GM19023 (cell line): ENCODE results near the gene TIAM1.

Source experiments
- ATAC-seq: cut with Tn5 transposase; IDR thresholded peaks from one replicate; pipeline ENCODE4 v1.9.1; 2021; ENCODE audit warnings: mild to moderate bottlenecking, moderate library complexity; ENCODE audit not compliant: unreplicated experiment

TIAM1 gene

DNA sequence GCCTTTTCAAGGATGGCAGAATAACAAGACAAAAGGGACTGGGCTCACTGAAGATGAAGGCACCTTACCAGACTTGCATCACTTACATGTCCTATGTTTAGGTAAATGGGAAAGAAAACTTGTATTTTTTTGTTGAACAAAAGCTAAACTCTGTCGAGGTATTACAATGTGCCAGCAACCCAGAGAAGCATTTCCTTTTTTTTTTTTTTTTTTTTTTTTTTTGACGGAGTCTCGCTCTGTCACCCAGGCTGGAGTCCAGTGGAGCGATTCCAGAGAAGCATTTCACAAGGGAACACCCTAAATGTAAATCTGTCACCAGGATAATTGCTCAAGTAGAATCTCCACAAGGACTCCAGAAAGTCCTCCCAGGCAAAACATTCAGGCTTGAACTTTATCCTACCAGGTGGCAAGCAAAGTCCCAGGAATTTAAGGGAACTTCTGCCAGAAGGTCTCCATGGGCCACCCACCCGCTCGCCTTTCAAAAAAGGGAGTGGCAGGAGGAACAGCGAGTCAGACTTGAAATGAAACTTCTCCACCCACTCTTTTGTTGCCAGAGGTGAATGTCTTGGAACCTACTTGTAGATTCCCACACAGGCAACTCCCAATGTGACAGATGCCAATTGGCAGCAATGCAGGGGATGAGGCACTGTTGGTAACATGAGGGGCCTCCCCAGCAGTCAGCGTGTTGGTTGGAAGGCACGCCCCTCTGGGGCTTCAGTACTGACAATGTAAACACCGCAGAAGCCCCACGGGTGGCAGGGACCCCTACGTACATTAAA, 125.0 kb downstream of the TIAM1 start:
- ATAC-seq, result no peak

- ATAC-seq, result no peak
These were observed 127.9 kb downstream of the TIAM1 start for GRCh38 chr21:31216206-31216605.

DNA sequence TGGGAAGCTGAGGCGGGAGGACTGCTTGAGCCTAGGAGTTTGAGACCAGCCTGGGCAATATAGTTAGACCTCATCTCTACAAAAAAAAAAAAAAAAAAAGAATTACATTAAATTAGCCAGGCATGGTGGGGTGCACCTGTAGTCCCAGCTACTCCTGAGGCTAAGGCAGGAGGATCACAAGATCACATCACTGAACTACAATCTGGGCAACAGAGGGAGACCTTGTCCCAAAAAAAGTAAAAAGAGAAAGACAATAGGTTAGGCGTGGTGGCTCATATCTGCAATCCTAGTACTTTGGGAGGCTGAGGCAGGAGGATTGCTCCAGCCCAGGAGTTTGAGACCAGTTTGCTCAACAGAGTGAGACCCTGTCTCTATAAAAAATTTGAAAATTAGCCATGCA, 130.3 kb downstream of the TIAM1 start:
- no peak for ATAC-seq

DNA sequence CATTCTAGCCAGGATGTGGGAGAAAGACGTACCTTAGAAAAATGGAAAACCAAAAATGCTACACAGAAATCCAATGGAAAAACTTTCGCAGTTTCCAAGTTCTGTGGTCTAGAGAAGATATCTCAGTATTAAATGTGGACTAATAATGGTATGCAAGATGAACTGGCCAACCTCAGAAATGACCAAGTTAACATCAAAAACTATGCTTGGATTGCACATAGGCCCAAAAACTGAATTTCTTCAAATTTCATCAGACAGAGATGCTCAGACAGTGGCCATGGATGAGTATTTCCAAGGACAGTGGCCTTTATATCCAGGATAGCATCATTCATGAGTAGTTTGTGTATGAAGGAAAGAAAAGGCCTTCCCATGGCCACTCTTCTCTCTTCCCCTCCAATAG, 132.2 kb downstream of the TIAM1 start:
- no peak for ATAC-seq

- no peak for ATAC-seq
These were observed 138.6 kb downstream of the TIAM1 start for GRCh38 chr21:31205412-31205811.

- no peak for ATAC-seq
These were observed 139.3 kb downstream of the TIAM1 start for GRCh38 chr21:31204801-31205200.

GRCh38 chr21:31203431-31204054, 140.5 kb downstream of the TIAM1 start:
- ATAC-seq, result no peak

DNA sequence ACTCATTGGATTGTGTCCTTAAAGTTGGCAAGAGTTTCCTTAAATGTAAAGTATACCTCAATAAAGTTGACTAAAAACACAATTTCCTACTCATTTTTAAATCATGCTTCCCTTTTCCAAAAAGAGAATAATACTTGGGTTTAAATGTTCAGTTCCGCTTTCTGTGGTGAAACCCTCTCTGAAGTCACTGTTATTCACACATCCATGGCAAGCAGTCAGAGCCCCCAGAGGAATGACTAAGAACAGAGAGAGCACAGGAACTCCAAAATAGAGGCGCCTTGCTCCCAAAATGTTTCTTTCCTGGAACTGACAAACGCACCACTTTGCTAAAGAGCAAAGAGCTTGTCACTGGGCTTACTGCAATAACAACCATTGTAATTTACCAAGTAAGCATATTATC, 142.5 kb downstream of the TIAM1 start:
- ATAC-seq, result no peak

- no peak for ATAC-seq
These were observed 142.9 kb downstream of the TIAM1 start for GRCh38 chr21:31201144-31201543.

DNA sequence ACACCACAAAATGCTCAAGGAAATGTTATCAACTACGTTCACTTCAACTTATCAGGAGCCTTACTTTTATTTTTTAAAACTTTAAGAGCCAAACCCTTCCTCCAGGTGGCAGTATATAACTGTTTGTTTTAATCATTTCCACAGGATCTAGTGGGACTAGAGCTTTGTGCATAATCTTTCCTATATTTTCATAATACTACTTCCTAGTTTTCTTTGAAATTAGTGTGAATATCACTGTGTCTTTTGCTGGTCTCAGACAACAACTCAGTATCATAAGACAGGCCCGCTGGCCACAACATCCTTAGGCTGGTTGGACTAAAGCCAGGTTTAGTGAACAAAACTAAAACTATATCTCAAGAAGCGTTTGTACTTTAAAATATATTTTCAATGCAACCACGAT, 145.5 kb downstream of the TIAM1 start:
- ATAC-seq, result no peak

DNA sequence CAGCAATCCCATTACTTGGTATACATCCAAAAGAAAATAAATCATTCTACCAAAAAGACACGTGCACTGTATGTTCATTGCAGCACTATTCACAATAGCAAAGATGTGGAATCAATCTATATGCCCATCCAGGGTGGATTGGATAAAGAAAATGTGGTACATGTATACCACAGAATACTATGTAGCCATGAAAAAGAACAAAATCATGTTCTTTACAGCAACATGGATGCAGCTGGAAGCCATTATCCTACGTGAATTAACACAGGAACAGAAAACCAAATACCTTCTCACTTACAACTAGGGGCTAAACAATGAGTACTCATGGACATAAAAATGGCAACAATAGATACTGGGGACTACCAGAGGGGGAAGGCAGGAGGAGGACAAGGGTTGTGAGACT, 147.3 kb downstream of the TIAM1 start:
- ATAC-seq, result no peak

DNA sequence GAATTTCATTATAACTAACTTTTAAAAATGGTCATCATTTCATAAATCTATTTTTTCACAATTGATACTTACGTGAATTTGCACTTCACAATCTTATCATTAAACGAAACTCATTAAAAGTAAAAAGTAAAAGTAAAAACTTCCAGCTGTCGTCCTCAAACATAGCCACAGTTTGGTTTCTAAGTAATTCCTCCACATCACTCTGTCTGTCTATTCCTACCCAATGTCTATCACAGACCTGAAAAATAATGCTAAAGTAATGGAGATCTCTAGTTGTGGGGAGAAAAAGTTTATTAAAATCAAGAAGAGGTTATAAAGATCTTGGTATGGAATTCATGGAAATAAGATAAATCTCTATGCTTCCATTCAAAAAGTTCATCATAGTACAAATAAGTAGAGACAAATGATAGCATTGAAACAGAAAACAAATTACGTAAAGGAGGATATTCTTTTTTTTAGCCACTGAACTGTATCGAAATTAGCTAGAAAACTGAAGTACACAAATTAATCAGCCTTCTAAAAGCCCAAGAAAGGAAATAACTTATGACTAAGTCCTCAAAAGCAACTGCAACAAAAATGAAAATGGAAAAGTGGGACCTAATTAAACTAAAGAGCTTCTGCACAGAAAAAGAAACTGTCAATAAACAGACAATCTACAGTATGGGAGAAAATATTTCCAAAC, 148.6 kb downstream of the TIAM1 start:
- no peak for ATAC-seq

DNA sequence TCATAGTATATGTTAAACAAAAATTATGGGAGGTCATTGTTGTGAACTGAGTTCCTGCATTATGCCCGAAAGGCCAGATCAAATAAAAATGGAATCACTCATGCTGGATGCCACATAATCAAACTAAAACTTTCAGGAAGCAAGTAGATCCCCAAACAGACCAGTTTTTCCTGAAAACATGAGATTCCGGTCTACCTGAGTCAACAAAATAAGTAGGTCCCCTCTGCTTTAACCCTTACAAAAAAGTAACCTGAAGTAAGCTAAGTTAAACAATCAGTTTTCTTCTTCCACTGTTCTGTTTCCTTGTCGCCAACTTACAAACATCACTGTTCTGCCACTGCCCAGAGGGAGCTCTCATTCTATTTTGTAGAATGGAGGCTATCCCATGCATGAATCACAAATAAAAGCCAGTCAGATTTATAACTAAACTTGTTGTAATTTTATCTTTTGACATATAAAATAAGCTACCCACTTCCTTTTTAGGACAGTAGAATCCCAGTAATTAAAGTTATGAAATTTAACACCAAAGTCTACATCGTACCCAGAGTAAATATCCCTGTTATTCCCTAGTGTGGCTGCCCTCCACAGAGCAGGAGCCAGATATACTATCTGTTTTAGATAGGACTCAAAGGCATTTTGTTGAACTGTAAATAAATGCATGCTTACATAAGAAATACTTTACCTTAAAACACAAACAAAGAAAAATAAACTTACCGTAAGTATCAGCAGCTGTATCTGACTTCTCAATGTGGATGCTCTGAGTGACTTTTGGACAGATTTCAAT, 149.4 kb downstream of the TIAM1 start:
- ATAC-seq, result no peak

DNA sequence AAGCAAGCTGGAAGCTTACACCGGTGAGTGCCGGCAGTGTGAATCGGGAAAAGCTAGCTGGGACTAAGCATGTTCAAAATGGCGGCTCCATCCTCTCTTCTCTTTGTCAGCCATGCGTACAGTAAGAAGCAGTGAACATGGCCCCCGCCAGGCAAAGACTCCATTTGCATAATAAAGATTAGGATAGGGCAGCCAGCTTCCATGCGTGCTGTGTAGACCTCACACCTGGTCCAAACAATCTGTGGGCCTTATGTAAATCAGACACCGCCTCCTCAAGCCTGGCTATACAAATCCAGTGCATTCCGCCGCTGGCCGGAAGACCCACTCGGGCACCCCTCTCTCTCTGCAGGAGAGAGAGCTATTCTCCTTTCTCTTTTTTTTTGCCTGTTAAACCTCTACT, 150.3 kb downstream of the TIAM1 start:
- no peak for ATAC-seq

DNA sequence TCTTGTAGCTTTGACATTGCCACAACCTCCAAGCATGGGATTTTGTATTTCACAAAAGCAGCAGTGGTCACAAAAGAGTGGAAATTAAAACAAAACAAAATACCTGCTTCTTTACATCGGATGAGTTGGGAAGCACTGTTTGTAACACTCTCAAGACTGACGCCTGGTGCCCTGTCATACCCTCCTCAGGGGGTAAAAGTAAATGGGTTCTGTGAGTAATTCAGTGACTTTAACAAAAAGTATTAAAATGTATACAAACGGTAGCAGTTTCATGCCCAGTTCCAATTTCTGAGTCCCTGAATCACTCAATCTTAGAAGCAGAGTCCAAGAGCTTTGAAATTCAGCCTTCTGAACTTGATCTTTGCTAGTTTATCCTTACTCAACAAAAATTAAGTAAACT, 152.5 kb downstream of the TIAM1 start:
- no peak for ATAC-seq

- no peak for ATAC-seq
These were observed 153.5 kb downstream of the TIAM1 start for GRCh38 chr21:31190516-31190915.

- no peak for ATAC-seq
These were observed 156.6 kb downstream of the TIAM1 start for GRCh38 chr21:31187499-31187898.

DNA sequence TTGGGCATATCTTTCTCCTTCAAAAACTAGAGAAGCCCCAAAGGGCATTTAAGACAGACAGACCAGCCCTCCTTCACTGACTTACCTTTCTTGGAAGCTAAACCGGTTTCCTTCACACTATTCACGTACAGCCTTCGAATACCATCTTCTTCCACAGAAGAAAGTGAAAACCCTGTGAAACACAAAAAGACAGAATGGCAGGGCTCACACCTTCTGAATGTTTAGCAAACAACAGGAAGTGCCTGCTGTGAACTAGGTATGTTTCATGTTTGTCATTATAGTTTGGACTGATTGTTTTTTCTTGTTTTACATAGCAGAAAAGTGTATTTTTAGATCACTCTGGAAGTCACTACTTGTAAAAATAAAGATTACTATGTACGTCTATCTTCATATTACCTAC, 157.1 kb downstream of the TIAM1 start:
- ATAC-seq, result no peak

DNA sequence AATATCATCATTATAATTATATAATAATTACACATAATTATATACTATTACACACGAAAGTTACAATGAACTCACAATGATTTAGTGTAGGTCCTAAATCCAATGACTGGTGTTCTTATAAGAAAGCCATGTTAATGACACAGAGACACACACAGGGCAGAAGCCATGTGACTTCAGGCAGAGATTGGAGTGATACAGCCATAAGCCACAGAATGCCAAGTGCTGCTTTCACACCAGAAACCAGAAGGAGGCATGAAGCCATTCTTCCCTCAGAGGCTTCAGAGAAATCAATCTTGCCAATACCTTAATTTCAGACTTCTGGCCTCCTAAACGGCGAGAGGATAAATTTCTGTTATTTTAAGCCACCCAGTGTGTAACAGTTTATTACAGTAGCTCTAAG, 158.4 kb downstream of the TIAM1 start:
- no peak for ATAC-seq

DNA sequence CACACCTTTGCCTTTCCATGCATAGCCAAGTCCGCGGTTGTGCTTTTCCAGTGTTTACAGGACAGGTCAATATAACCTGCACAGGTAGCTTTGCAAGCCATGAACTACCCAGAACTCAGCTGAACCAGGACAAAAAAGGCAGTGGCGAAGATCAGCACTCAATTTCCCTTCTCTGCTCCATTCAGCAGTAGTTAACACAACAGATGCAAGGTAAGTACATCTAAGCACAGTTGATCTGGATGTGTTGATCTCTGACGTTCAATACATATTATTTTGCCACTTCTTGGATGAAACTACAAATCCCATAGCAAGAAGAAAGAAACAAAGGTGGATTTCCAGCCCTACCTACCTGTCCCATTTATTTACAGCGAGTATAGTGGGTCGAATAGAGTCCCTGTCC, 159.2 kb downstream of the TIAM1 start:
- no peak for ATAC-seq

- no peak for ATAC-seq
These were observed 159.6 kb downstream of the TIAM1 start for GRCh38 chr21:31184459-31184858.
